GM23248 (cell line): ENCODE measurements around the gene INTS3. TPM values are rescaled to one million over a fixed set of nuclear protein-coding genes. Genes with fewer than 3 reads are reported as not detected.

Source experiments
- DNase-seq: peaks from one replicate; pipeline ENCODE4 v3.0.0-alpha.2; 2015
- H2AFZ ChIP-seq: fragments of 200-600 bp; sonication (generic); 2 replicates; pipeline ENCODE4 v1.6.1; 2016; ENCODE audit warnings: antibody characterized with exemption
- H3F3A ChIP-seq: fragments of 200-600 bp; sonication (generic); 2 replicates; pipeline ENCODE4 v1.6.1; 2016; ENCODE audit warnings: mild to moderate bottlenecking, antibody characterized with exemption, mixed run types; ENCODE audit not compliant: insufficient read depth
- H3K27ac ChIP-seq: fragments of 200-600 bp; sonication (generic); 2 replicates; pipeline ENCODE4 v1.5.1; 2016; ENCODE audit warnings: mild to moderate bottlenecking
- H3K27me3 ChIP-seq: fragments of 200-600 bp; sonication (generic); replicated peaks from 2 replicates; pipeline ENCODE4 v1.6.1; 2016; ENCODE audit warnings: mild to moderate bottlenecking; ENCODE audit not compliant: insufficient read depth
- H3K36me3 ChIP-seq: fragments of 200-600 bp; sonication (generic); 2 replicates; pipeline ENCODE4 v1.6.1; 2016; ENCODE audit warnings: low read depth, mild to moderate bottlenecking
- H3K4me1 ChIP-seq: fragments of 200-600 bp; sonication (generic); 2 replicates; pipeline ENCODE4 v1.6.1; 2016; ENCODE audit warnings: mild to moderate bottlenecking; ENCODE audit not compliant: insufficient read depth
- H3K4me2 ChIP-seq: fragments of 200-600 bp; sonication (generic); one replicate; pipeline ENCODE4 v1.6.1; 2016; ENCODE audit warnings: mild to moderate bottlenecking; ENCODE audit not compliant: unreplicated experiment
- H3K4me3 ChIP-seq: fragments of 200-600 bp; sonication (generic); 2 replicates; pipeline ENCODE4 v1.5.1; 2016; ENCODE audit warnings: mild to moderate bottlenecking
- H3K79me2 ChIP-seq: fragments of 200-600 bp; sonication (generic); 2 replicates; pipeline ENCODE4 v1.6.1; 2016; ENCODE audit warnings: mild to moderate bottlenecking; ENCODE audit not compliant: insufficient read depth
- H3K9ac ChIP-seq: fragments of 200-600 bp; sonication (generic); 2 replicates; pipeline ENCODE4 v1.6.1; 2016; ENCODE audit warnings: mild to moderate bottlenecking
- H3K9me2 ChIP-seq: fragments of 200-600 bp; sonication (generic); 2 replicates; pipeline ENCODE4 v1.6.1; 2016; ENCODE audit warnings: mixed run types, mild to moderate bottlenecking, moderate library complexity; ENCODE audit not compliant: insufficient read depth
- H3K9me3 ChIP-seq: fragments of 200-600 bp; sonication (generic); one replicate; pipeline ENCODE4 v1.6.1; 2017; ENCODE audit warnings: low read depth
- H4K20me1 ChIP-seq: fragments of 200-600 bp; sonication (generic); 2 replicates; pipeline ENCODE4 v1.6.0; 2016; ENCODE audit not compliant: insufficient read depth
- EZH2 ChIP-seq: fragments of 200-600 bp; sonication (generic); IDR thresholded peaks from 2 replicates; pipeline ENCODE4 v1.6.1; 2018; ENCODE audit warnings: antibody characterized with exemption, mild to moderate bottlenecking; ENCODE audit not compliant: insufficient read depth, poor library complexity, severe bottlenecking
- EZH2phosphoT487 ChIP-seq: fragments of 200-600 bp; sonication (generic); IDR thresholded peaks from 2 replicates; pipeline ENCODE4 v1.6.1; 2018; ENCODE audit warnings: antibody characterized with exemption, moderate library complexity, mild to moderate bottlenecking, low read depth; ENCODE audit not compliant: insufficient read depth
- WGBS, 2 experiments: methylation state at CpG; one replicate each; pipeline ENCODE4 v1.1.6; 2015 to 2017; ENCODE audit warnings: low lambda C conversion rate in 2 of 2, low coverage in 1 of 2; ENCODE audit errors: missing lambda C conversion rate in 2 of 2; 5-methylcytosine and 5-hydroxymethylcytosine counted together
- in situ Hi-C: fragments of 300-500 bp; cut with MboI; formaldehyde crosslinking; loops from 2 replicates; pipeline ENCODE4 v1.15.0; 2020
- polyA plus RNA-seq: library from polyadenylated mRNA; unstranded; fragments of >200 nt; fragmentation: Nextera tagmentation; extraction: Ambion mirVana; gene quantifications from 2 replicates; pipeline ENCODE4 v1.2.1, GENCODE V29; 2016
- total RNA-seq: library from RNA; depleted of rRNA; stranded (reverse); fragments of >200 nt; shearing (Covaris generic); gene quantifications from 2 replicates; pipeline ENCODE4 v1.2.3, GENCODE V29; 2014

INTS3 gene
- total and polyA plus RNA-seq, 2 experiments from 2014 or later, result 19.9 to 40.2 TPM

- no peak for TF ChIP-seq EZH2phosphoT487
- TF ChIP-seq EZH2, result no peak
- Histone ChIP-seq H3K79me2 (no peaks in the 10 kb centered on the region), H3K9me2 (no peaks in the 10 kb centered on the region), H3K4me1 (peaks cover 21% of the 10 kb centered on the region), H3K27me3 (no peaks in the 10 kb centered on the region), H4K20me1 (no peaks in the 10 kb centered on the region), H3K9ac (no peak overlapping the region), H3K36me3 (no peaks in the 10 kb centered on the region), H2AFZ (no peak overlapping the region), H3K27ac (no peak overlapping the region), H3K4me3 (no peak overlapping the region), H3K4me2 (no peak overlapping the region), H3F3A (peaks cover 22% of the 10 kb centered on the region), H3K9me3 (no peaks in the 10 kb centered on the region)
- no peak for DNase-seq
- in situ Hi-C loops, result no loop called here
- WGBS, 2 experiments, result 83 to 85% methylated on average over 11 to 12 of the region's 12 CpGs
Measured at GRCh38 chr1:153793973-153794615, 66.2 kb downstream of the INTS3 start.

GRCh38 chr1:153794624-153795329 is 66.9 kb downstream of the INTS3 start:
- H3K27me3 ChIP-seq, result no peaks in the 10 kb centered on the region
- H3K9me2 ChIP-seq, result no peaks in the 10 kb centered on the region
- no peak overlapping the region for H3K4me2 ChIP-seq
- peaks cover 15% of the 10 kb centered on the region for H3K4me1 ChIP-seq
- H3K27ac ChIP-seq, result no peak overlapping the region
- no peak for DNase-seq
- H2AFZ ChIP-seq, result no peak overlapping the region
- in situ Hi-C loops, result no loop called here
- H3K79me2 ChIP-seq, result no peaks in the 10 kb centered on the region
- H3K36me3 ChIP-seq, result no peaks in the 10 kb centered on the region
- no peak overlapping the region for H3K4me3 ChIP-seq
- no peaks in the 10 kb centered on the region for H3K9me3 ChIP-seq
- H3F3A ChIP-seq, result peaks cover 17% of the 10 kb centered on the region
- TF ChIP-seq EZH2 (no peak), EZH2phosphoT487 (no peak)
- WGBS, 2 experiments, result 74 to 77% methylated on average over 6 to 7 of the region's 14 CpGs
- H3K9ac ChIP-seq, result no peak overlapping the region
- no peaks in the 10 kb centered on the region for H4K20me1 ChIP-seq

GRCh38 chr1:153795330-153795837 is 67.5 kb downstream of the INTS3 start:
- H3K9ac ChIP-seq, result no peak overlapping the region
- peaks cover 11% of the 10 kb centered on the region for H3K4me1 ChIP-seq
- TF ChIP-seq EZH2 (no peak), EZH2phosphoT487 (no peak)
- H4K20me1 ChIP-seq, result no peaks in the 10 kb centered on the region
- in situ Hi-C loops, result no loop called here
- no peak for DNase-seq
- no peak overlapping the region for H2AFZ ChIP-seq
- H3F3A ChIP-seq, result peaks cover 12% of the 10 kb centered on the region
- no peaks in the 10 kb centered on the region for H3K36me3 ChIP-seq
- H3K4me3 ChIP-seq, result no peak overlapping the region
- H3K9me3 ChIP-seq, result no peaks in the 10 kb centered on the region
- no peak overlapping the region for H3K4me2 ChIP-seq
- no peaks in the 10 kb centered on the region for H3K79me2 ChIP-seq
- no peaks in the 10 kb centered on the region for H3K9me2 ChIP-seq
- H3K27ac ChIP-seq, result no peak overlapping the region
- WGBS, 2 experiments, result 52 to 58% methylated on average over 9 to 18 of the region's 18 CpGs
- no peaks in the 10 kb centered on the region for H3K27me3 ChIP-seq

- H3K79me2 ChIP-seq, result no peaks in the 10 kb centered on the region
- H3K9ac ChIP-seq, result no peak overlapping the region
- H3K9me3 ChIP-seq, result no peaks in the 10 kb centered on the region
- H3K36me3 ChIP-seq, result no peaks in the 10 kb centered on the region
- H3K4me2 ChIP-seq, result no peak overlapping the region
- H3K4me1 ChIP-seq, result peaks cover 6% of the 10 kb centered on the region; the same call in 1 of the 2 replicates
- TF ChIP-seq EZH2 (no peak), EZH2phosphoT487 (no peak)
- H3K27me3 ChIP-seq, result no peaks in the 10 kb centered on the region
- no peak overlapping the region for H3K4me3 ChIP-seq
- H2AFZ ChIP-seq, result no peak overlapping the region
- H3K9me2 ChIP-seq, result no peaks in the 10 kb centered on the region
- DNase-seq, result no peak
- WGBS, 2 experiments, result 81 to 83% methylated on average over 9 of the region's 9 CpGs
- peaks cover 6% of the 10 kb centered on the region for H3F3A ChIP-seq
- H4K20me1 ChIP-seq, result no peaks in the 10 kb centered on the region
- H3K27ac ChIP-seq, result no peak overlapping the region
- in situ Hi-C loops, result no loop called here
Measured at GRCh38 chr1:153795934-153796785, 68.3 kb downstream of the INTS3 start.
